Transverse colon (tissue), 4 donors: ENCODE data around the gene RNF125.

Experiments used
- EP300 ChIP-seq: sonication (generic); formaldehyde crosslinking; IDR thresholded peaks from one replicate; pipeline ENCODE4 v1.6.1; 2017; ENCODE audit warnings: antibody characterized with exemption, low read depth
- POLR2A ChIP-seq: fragments of 450-650 bp; IDR thresholded peaks from one replicate; pipeline ENCODE4 v1.6.1; 2016; ENCODE audit warnings: antibody characterized with exemption, mild to moderate bottlenecking, moderate library complexity
- POLR2AphosphoS5 ChIP-seq, 3 donors: sonication (generic); formaldehyde crosslinking; IDR thresholded peaks; one replicate each; pipeline ENCODE4 v1.6.1; 2016; ENCODE audit warnings: antibody characterized with exemption in 3 of 3
- TF ChIP-seq, protein P1 (sequence below), 5 experiments: fragments of 200-600 bp in 3 of 5; fragments of 450-650 bp in 2 of 5; sonication (generic) in 3 of 5; IDR thresholded peaks; 1 replicate in 2 of 5; 2 replicates in 3 of 5; pipeline ENCODE4 v1.5.1; 2016 to 2017; ENCODE audit warnings: antibody characterized with exemption in 5 of 5, inconsistent platforms in 3 of 5, mild to moderate bottlenecking in 2 of 5, moderate library complexity in 1 of 5

DNA sequence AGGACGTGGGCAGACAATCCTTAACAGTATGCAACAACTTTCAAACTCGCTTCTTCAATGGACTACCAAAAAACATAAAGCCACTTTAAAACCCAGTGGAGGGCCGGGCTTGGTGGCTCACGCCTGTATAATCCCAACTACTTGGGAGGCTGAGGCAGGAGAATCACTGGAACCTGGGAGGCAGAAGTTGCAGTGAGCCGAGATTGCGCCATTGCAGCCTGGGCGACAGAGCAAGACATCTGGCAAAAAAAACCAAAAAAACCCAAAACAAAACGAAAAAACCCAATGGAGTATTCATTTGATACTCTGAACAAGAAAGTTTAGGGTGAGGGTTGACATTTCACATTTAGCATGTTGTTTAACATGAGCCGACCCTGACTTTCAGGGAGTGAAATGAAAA, 14.0 kb downstream of the RNF125 start:
- TF ChIP-seq, protein P1, sequence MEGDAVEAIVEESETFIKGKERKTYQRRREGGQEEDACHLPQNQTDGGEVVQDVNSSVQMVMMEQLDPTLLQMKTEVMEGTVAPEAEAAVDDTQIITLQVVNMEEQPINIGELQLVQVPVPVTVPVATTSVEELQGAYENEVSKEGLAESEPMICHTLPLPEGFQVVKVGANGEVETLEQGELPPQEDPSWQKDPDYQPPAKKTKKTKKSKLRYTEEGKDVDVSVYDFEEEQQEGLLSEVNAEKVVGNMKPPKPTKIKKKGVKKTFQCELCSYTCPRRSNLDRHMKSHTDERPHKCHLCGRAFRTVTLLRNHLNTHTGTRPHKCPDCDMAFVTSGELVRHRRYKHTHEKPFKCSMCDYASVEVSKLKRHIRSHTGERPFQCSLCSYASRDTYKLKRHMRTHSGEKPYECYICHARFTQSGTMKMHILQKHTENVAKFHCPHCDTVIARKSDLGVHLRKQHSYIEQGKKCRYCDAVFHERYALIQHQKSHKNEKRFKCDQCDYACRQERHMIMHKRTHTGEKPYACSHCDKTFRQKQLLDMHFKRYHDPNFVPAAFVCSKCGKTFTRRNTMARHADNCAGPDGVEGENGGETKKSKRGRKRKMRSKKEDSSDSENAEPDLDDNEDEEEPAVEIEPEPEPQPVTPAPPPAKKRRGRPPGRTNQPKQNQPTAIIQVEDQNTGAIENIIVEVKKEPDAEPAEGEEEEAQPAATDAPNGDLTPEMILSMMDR (IDR thresholded peaks at IDR 0.05) = no peak
- no peak for TF ChIP-seq POLR2A
- no peak for TF ChIP-seq POLR2AphosphoS5 (IDR thresholded peaks at IDR 0.05)
- TF ChIP-seq EP300 = no peak
